Caco-2 (cell line): Measurements from ENCODE around the gene PRND. TPM values are rescaled to one million over a fixed set of nuclear protein-coding genes. Genes with fewer than 3 reads are reported as not detected.

ENCODE experiments used
- BruUV-seq: library from RNA; stranded (reverse); fragments of 400-500 nt; replicated peaks from 2 replicates; lab custom pipeline; 2021; lab: Mats Ljungman, UMichigan
- CTCF ChIA-PET: fragments of 300-600 bp; sonication (Branson Sonifier 250); formaldehyde crosslinking; loops from one replicate; lab custom pipeline; 2022; ENCODE audit warnings: antibody characterized with exemption; lab: Charles Lee
- POLR2A ChIA-PET: fragments of 300-600 bp; sonication (Branson Sonifier 250); formaldehyde crosslinking; loops from one replicate; lab custom pipeline; 2022; ENCODE audit warnings: antibody characterized with exemption; lab: Charles Lee
- DNase-seq, 2 experiments: peaks; one replicate each; pipeline versions ENCODE4 v3.0.0 to v3.0.0-alpha.2; 2020 to 2022
- H3K27me3 ChIP-seq: replicated peaks from 2 replicates; pipeline ENCODE4 v1.6.0; 2011; ENCODE audit warnings: low read length; ENCODE audit not compliant: control insufficient read depth, insufficient read depth
- H3K36me3 ChIP-seq: 2 replicates; pipeline ENCODE4 v1.5.1; 2011; ENCODE audit warnings: low read length; ENCODE audit not compliant: control insufficient read depth, insufficient read depth
- H3K4me1 ChIP-seq: fragments of 250-450 bp; sonication (Bioruptor Pico); 2 replicates; pipeline ENCODE4 v1.5.1; 2020; ENCODE audit warnings: mild to moderate bottlenecking
- H3K4me3 ChIP-seq: 2 replicates; pipeline ENCODE4 v1.5.1; 2011; ENCODE audit warnings: low read depth, mild to moderate bottlenecking, control low read depth, low read length
- H3K9me3 ChIP-seq: fragments of 250-450 bp; sonication (Bioruptor Pico); 2 replicates; pipeline ENCODE4 v1.5.1; 2020; ENCODE audit warnings: mild to moderate bottlenecking, moderate library complexity
- H3K27ac Mint-ChIP-seq: one replicate; pipeline ENCODE4 v1.8.0; 2022; ENCODE audit warnings: mixed read lengths; ENCODE audit not compliant: unreplicated experiment
- H3K27me3 Mint-ChIP-seq: one replicate; pipeline ENCODE4 v1.8.0; 2022; ENCODE audit warnings: mixed read lengths; ENCODE audit not compliant: insufficient read depth, unreplicated experiment
- H3K36me3 Mint-ChIP-seq: one replicate; pipeline ENCODE4 v1.8.0; 2022; ENCODE audit warnings: mild to moderate bottlenecking, mixed read lengths; ENCODE audit not compliant: insufficient read depth, unreplicated experiment
- H3K4me1 Mint-ChIP-seq: one replicate; pipeline ENCODE4 v1.8.0; 2022; ENCODE audit warnings: low read depth, mixed read lengths; ENCODE audit not compliant: unreplicated experiment
- H3K4me3 Mint-ChIP-seq: one replicate; pipeline ENCODE4 v1.8.0; 2022; ENCODE audit warnings: mild to moderate bottlenecking, moderate library complexity, mixed read lengths; ENCODE audit not compliant: unreplicated experiment
- H3K9me3 Mint-ChIP-seq: one replicate; pipeline ENCODE4 v1.8.0; 2022; ENCODE audit warnings: mixed read lengths; ENCODE audit not compliant: unreplicated experiment
- intact Hi-C: fragments of 100-400 bp; cut with micrococcal nuclease; formaldehyde crosslinking; loops from one replicate; pipeline ENCODE4 v1.10.0; 2022; ENCODE audit not compliant: unreplicated experiment
- total RNA-seq: library from RNA; stranded (reverse); gene quantifications from 2 replicates; pipeline ENCODE4 v1.2.3, GENCODE V29; 2022
- TF ChIP-seq, protein P1 (sequence below), 2 experiments: fragments of 200-600 bp in 1 of 2; IDR thresholded peaks; 1 replicate in 1 of 2; 2 replicates in 1 of 2; pipeline versions ENCODE4 v1.5.1 to v1.8.0; 2011 to 2022; ENCODE audit warnings: antibody characterized with exemption in 1 of 2, control low read depth in 1 of 2, inconsistent platforms in 1 of 2, low read depth in 1 of 2, low read length in 1 of 2, mild to moderate bottlenecking in 1 of 2, moderate library complexity in 1 of 2; ENCODE audit not compliant: insufficient read depth in 1 of 2, severe bottlenecking in 1 of 2, unreplicated experiment in 1 of 2

Gene PRND
- total RNA-seq, 1 experiment from 2014 or later: not detected

DNA sequence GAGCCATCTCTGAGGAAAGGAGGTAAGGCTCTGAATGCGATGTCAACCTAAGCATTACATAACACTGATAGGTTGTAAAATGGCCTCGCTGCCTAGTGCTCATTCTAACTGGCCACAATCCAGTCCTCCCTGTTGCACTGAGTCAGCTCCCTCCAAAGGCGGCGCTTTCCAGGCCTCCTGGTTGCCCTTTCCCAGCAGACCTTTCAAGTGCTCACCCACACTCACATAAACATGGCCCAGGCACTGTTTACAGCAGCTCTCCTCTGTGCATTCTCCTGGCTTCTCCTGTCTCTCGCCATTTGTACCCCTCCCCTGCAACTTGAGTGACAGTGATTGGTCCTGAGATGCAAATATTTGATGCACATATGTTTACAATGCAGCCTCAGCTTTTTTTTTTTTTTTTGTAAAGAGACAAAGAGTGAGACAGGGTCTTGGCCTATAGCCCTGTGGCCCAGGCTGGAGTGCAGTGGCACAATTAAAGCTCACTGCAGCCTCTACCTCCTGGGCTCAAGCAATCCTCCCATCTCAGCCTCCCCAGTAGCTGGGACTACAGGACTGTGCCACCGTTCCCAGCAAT lies 36.8 kb upstream of the PRND start:
- CTCF ChIA-PET: interaction anchor here (0.7 kb wide), 1 partner anchor 43 kb away, joined by 4 read pairs; no protein-coding TSS in a partner anchor
- Mint-ChIP-seq H3K27ac (no peak overlapping the region), H3K4me1 (no peaks in the 10 kb centered on the region), H3K36me3 (no peaks in the 10 kb centered on the region), H3K9me3 (no peaks in the 10 kb centered on the region), H3K27me3 (peaks cover 21% of the 10 kb centered on the region), H3K4me3 (no peak overlapping the region)
- POLR2A ChIA-PET: interaction anchor here (0.6 kb wide), 1 partner anchor 435 kb away, joined by 3 read pairs; no protein-coding TSS in a partner anchor
- H3K4me1 ChIP-seq: peaks cover 6% of the 10 kb centered on the region; the same call in 1 of the 2 replicates
- DNase-seq: no peak
- H3K4me3 ChIP-seq: no peak overlapping the region
- intact Hi-C loops: no loop called here
- H3K27me3 ChIP-seq: no peaks in the 10 kb centered on the region; the same call in 1 of the 2 replicates
- TF ChIP-seq, protein P1, sequence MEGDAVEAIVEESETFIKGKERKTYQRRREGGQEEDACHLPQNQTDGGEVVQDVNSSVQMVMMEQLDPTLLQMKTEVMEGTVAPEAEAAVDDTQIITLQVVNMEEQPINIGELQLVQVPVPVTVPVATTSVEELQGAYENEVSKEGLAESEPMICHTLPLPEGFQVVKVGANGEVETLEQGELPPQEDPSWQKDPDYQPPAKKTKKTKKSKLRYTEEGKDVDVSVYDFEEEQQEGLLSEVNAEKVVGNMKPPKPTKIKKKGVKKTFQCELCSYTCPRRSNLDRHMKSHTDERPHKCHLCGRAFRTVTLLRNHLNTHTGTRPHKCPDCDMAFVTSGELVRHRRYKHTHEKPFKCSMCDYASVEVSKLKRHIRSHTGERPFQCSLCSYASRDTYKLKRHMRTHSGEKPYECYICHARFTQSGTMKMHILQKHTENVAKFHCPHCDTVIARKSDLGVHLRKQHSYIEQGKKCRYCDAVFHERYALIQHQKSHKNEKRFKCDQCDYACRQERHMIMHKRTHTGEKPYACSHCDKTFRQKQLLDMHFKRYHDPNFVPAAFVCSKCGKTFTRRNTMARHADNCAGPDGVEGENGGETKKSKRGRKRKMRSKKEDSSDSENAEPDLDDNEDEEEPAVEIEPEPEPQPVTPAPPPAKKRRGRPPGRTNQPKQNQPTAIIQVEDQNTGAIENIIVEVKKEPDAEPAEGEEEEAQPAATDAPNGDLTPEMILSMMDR (IDR thresholded peaks at IDR 0.05; ENCODE audit: insufficient read depth in 1 of 2, low read depth in 1 of 2, low read length in 1 of 2, severe bottlenecking in 1 of 2, unreplicated experiment in 1 of 2): no peak
- BruUV-seq: no TSS peak
- H3K9me3 ChIP-seq: no peaks in the 10 kb centered on the region
- H3K36me3 ChIP-seq: no peaks in the 10 kb centered on the region

DNA sequence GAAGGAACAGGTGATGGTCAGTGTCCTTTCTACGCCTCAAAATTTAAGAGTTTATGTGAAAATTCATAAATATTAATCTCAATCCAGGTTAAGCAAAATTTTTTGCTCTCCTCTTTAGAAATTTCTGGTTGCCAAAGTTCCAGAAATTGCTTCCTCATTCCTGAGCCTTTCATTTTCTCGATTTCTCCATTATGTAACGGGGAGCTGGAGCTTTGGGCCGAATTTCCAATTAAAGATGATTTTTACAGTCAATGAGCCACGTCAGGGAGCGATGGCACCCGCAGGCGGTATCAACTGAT lies 35.8 kb upstream of the PRND start:
- H3K4me1 Mint-ChIP-seq: no peaks in the 10 kb centered on the region
- peak overlapping the region; percentile 0 for H3K27ac Mint-ChIP-seq
- peak overlapping the region; percentile 56 for H3K4me3 Mint-ChIP-seq

DNA sequence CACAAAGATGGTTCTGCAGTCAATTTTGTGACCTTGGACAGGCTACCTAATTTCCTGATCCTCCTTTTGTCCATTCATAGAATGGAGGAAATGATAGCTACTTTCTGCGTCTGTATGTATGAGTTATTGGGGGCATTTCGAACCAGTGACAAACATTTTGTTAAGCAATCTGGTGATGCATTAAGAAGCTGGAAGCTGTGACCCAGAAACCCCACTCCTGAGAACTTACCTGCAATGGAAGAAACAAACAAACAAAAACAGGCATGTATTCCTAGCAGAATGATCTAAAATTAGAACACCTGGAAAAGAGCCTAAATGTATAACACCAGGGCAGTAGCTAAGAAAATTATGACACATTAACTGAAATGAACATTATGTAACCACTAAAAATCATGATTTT lies 33.4 kb upstream of the PRND start:
- TF ChIP-seq, protein P1 (IDR thresholded peaks at IDR 0.05; ENCODE audit: insufficient read depth in 1 of 2, low read depth in 1 of 2, low read length in 1 of 2, severe bottlenecking in 1 of 2, unreplicated experiment in 1 of 2): no peak
- Mint-ChIP-seq H3K9me3 (no peaks in the 10 kb centered on the region), H3K27me3 (peaks cover 4% of the 10 kb centered on the region), H3K4me1 (no peaks in the 10 kb centered on the region), H3K36me3 (no peaks in the 10 kb centered on the region), H3K4me3 (no peak overlapping the region), H3K27ac (no peak overlapping the region)
- Histone ChIP-seq H3K4me1 (peaks cover 6% of the 10 kb centered on the region; the same call in 1 of the 2 replicates), H3K27me3 (no peaks in the 10 kb centered on the region; the same call in 1 of the 2 replicates), H3K36me3 (no peaks in the 10 kb centered on the region), H3K4me3 (no peak overlapping the region), H3K9me3 (no peaks in the 10 kb centered on the region)
- CTCF ChIA-PET: no interaction called here
- POLR2A ChIA-PET: no interaction called here
- no TSS peak for BruUV-seq
- no peak for DNase-seq
- intact Hi-C loops: no loop called here

More for the DNA sequence above, 35.8 kb upstream of the PRND start:
- H3K36me3 Mint-ChIP-seq: no peaks in the 10 kb centered on the region
- DNase-seq: no peak
- peaks cover 16% of the 10 kb centered on the region for H3K27me3 Mint-ChIP-seq
- POLR2A ChIA-PET: no interaction called here
- H3K9me3 ChIP-seq: no peaks in the 10 kb centered on the region
- TF ChIP-seq, protein P1 (IDR thresholded peaks at IDR 0.05; ENCODE audit: insufficient read depth in 1 of 2, low read depth in 1 of 2, low read length in 1 of 2, severe bottlenecking in 1 of 2, unreplicated experiment in 1 of 2): no peak
- H3K9me3 Mint-ChIP-seq: no peaks in the 10 kb centered on the region
- peak overlapping the region; percentile 74 for H3K4me3 ChIP-seq
- peaks cover 6% of the 10 kb centered on the region; the same call in 1 of the 2 replicates for H3K4me1 ChIP-seq
- no peaks in the 10 kb centered on the region; the same call in 1 of the 2 replicates for H3K27me3 ChIP-seq
- CTCF ChIA-PET: no interaction called here
- BruUV-seq: no TSS peak
- intact Hi-C loops: no loop called here
- H3K36me3 ChIP-seq: no peaks in the 10 kb centered on the region
